GM21825 (cell line): ENCODE results near the gene EIF2S1.
"Not testable (repeated sequence)": the region's sequence is repeated elsewhere in the genome, so short reads cannot be mapped to it uniquely, and the experiment has no call there.

ENCODE experiments used
- ATAC-seq: cut with Tn5 transposase; IDR thresholded peaks from one replicate; pipeline ENCODE4 v1.9.1; 2021; ENCODE audit warnings: mild to moderate bottlenecking, moderate library complexity; ENCODE audit not compliant: unreplicated experiment

Gene EIF2S1

DNA sequence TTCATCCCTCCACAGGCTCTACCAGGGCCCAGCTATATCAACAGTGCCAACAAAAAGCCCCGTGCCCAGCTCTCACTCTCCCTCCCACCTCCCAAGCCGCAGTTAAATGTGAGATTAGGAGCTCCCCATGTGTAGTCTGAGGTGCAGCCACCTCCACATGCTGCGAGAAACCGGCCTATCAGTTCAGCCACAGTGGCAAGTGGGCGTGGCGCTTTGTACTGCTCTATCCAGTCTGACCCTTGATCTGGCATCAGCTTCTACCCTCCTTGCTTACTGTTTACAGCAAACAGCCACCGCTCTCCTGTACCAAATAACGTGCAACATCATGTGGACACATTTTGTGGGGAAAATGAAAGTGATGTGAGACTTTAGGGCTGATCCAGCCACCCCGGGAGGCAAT, 50.2 kb downstream of the EIF2S1 start:
- no peak for ATAC-seq

DNA sequence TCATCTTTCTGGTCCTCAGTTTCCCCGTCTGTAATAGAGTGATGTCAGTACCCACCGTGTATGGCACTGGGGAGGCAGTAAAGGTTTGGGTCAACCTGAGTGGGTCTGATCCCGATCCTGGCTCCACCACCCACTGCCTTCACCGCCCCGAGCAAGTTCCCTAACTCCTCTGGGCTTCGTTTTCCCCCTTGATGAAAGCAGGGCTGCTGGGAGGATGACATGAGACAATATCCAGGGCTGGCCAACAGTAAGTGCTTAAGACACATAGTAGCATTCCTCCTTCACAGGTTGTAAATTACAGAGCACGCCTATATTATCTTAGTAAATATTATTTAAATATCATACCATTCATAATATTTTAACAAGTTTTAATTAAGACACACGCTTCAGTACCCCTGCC, 51.2 kb downstream of the EIF2S1 start:
- no peak for ATAC-seq

DNA sequence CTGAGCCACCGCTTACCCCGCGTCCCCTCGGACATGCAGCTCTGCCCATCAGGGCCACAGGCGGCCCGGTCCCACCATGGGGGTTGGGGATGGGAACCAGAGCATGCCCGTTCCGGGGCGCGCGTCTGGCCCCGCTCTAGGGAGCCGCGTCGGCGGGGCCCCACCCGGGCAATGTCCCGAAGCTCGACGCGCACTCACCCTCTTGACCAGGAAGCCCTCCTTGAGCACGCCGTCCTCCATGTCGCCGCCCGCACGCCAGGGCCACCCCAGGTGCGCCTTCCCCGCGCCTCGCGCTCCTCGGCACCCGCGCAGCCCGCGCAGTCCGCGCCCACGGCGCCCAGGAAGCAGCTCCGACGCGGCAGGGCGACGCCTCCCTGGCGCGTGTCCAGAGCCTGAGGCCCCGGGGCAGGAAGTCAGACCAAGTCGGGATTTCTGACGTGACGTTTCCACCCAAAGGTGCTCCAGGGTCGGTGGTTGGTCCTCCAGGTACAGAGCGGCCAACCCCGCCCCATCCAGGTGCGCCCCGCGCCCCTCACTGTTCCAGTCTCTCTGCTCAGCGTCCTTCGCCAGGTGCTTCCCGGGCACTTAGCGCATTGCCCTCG, 51.8 kb downstream of the EIF2S1 start, which contains the start of gene PLEK2:
Gene PLEK2 (minus strand): TSS at position 346 of the 602 bp plus-strand sequence. CDS start 106 bp downstream, at position 240.
- ATAC-seq: no peak

DNA sequence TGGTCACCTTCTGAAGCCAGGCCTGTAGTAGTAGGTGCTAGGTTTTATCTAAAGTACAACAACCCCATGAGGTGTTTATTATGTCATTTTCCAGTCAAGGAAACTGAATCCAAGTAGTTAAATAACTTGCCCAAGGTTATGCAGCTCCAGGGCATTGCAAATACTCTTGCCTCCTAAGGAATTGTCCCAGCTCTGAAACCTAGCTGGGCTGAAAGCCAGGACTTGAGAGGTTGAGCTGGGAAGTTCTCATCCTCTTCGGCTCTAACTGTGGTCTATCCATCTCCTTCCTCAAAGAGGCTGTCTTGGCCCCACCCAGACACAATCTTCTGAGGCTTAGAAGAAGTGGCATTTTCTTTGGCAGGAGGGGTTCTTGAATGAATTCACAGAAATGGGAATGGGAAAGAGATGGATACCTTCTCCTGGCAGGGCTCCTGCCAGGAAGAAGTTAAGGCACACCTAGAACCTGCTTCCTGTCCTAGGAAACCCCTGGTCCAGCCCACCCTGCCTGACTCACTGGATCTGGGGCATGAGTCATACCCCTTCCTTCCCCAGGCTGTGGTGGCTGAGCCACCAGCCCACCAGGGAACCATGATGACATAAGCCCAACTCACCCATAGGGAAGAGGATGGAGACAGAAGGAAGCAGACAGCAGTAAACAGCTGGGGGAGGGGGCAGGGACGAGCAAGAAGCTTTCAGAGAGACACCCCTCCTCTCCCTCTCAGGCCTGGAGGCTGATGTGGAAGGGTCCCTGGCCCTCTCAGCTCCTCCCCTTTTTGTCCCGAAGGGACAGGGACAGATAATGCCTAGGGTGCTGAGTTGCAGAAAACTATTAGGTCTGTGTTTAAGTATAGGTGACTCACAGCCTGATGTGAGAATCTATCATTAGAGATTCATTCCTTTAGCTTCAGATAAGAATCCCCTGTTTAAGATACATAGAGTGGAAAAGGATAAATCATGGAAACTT, 54.0 kb downstream of the EIF2S1 start:
- no peak for ATAC-seq

DNA sequence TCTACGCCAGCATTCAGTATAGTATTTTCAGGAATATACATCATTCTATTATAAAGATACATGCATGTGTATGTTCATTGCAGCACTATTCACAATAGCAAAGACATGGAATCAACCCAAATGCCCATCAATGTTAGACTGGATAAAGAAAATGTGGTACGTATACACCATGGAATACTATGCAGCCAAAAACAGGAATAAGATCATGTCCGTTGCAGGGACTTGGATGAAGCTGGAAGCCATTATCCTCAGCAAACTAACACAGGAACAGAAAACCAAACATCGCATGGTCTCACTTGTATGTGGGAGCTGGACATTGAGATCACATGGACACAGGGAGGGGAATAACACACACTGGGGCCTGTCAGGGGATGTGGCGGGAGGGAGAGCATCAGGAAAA, 55.5 kb downstream of the EIF2S1 start:
- not testable (repeated sequence) for ATAC-seq

DNA sequence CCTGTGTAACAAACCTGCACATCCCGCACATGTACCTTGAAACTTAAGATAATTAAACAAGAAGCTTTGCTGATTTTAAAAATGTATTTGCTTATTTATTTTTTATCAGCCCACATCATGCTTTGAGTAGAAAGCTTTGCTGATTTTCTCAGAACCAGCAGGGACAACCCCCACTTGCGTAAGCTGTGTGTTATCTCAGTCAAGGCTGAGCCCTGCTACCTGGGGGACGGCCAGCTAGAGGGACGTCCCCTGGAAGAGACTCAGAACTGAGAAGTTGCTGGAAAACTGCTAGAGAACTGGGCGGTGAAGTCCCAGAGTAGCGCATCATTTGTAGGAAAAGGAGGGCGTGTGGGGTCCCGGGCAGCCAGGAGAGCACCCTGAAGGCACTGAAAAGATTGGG, 56.0 kb downstream of the EIF2S1 start:
- no peak for ATAC-seq

DNA sequence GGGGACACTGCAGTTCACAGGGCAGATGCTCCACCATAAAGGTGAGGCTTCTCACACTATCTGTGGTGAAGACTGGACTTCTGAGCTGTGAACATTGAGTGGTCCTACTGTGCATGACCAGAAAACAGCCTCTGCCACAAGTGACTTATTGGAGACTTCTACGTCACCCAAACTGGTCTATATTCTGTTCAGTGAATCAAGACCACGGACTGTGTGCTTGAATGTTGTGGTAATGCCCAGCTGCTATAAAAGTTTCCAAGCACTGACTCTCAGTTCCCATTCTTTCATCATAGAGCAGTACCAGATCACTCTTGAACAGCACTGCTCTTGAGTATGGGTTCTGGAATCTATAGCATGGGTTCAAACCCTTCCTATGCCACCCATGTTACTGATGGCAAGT, 56.7 kb downstream of the EIF2S1 start:
- ATAC-seq: no peak

DNA sequence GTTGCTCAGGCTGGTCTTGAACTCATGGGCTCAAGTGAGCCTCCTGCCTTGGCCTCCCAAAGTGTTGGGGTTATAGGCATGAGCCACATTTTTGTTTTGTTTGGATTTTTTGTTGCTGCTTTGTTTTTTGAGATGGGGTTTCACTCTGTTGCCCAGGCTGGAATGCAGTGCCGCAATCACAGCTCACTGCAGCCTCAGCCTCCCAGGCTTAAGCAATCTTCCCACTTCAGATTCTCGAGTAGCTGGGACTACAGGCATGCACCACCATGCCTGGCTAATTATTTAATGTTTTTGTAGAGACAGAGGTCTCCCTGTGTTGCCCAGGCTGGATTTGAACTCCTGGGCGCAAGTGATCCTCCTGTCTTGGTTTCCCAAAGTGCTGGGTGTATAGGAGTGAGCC, 57.5 kb downstream of the EIF2S1 start:
- ATAC-seq: no peak

DNA sequence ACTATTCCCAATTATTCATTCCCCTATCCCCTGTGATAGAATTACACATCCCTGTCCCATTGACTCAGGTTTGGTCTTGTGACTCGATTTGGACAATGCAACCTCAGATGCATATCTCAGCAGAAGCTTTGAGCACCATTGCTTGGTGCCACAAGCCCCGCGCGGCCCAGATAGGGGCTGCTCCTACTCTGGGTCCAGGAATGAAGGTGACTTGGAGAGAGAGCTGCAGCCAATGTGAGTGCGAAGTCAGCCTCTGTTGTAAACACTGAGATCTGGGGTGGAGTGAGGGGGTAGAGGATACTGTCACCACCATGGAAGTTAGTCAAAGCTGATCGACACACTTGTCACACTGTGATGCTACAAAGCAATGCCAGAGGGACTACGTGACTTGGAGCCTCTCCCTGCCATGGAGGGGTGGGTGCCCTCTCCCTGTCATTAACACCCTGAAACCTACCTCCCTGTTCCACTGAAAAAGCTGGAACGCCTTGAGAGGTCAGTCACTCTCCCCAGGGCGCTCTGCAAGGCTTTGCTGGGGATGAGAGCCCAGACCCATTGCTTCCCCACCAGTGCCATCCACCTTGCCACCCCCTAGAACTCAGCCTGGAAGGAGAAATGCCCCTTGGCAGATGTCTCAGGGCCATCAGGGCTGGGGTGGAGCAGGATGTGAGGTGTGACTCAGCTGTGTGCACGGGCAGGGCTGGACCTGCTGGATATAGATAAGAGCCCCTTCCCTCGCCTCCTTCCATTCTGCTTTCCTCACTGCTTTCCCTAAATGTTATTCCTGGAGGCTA, 58.5 kb downstream of the EIF2S1 start:
- no peak for ATAC-seq

DNA sequence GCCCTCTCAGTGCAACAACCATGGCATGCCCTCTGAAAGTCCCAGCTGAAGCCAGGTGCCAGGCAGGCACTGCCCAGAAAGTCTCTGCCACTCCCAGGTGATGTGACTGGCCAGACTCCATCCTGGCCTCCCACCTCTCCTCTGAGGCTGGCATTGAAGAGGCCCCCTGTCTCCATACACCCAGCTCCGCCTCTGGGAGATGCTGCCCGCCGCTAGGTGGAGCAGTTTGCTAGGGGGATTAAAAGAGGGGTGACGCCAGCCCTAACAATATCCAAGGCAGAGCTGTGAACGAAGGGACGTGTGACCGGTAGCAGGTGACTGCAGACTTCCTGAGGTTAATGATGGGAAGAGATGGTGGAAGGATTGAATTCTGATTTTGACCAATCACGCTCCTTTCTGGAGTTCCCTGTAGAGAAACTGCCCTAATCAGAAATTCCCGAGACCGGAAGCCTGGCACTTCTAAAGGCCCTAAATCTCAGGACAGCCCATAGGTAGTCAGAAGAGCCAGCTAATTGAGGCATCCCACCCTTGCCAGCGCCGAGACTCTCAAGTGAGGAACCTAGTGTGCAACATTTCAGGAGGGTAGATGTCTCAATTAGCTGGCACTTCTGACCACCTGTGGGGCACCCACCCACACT, 60.1 kb downstream of the EIF2S1 start:
- ATAC-seq: no peak

DNA sequence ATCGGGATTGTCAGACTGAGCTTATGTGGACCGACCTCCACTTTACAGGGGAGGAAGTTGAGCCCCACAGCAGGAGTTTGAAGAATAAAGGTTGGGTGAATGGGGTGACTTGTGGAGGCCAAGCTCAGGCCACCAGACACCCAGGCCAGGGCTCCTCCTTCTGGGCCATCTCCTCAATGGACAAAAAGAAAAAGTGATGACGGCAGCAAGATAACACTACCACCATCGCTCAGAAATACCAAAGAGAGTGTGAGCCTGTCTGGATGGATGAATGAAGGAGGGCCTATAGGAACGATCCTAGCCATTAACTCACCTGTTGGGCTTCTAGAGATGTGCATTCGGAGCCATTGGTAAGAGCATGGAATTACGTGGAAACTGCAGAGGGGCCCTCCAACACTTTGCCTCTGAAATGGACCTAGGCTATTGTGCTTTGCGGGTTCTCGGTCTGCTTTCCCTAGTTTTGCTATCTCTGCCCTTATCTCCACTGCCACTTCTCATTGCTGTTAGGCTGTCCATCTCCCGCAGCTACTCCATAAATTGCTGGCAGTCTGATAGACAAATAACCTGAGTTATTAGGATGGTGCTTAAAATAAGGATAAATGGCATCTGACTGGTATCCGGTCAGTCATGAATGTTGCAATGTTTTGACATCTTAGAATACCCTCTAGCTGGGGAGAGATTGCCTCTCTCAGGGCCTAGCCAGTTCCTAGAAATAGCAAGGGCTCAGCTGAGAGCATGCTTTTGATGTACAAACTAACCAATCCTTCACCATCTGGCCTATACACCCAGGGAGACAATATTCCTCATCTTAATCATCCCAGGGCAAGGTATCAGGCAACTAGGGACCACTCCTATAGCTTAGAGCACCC, 61.5 kb downstream of the EIF2S1 start:
- ATAC-seq: no peak

DNA sequence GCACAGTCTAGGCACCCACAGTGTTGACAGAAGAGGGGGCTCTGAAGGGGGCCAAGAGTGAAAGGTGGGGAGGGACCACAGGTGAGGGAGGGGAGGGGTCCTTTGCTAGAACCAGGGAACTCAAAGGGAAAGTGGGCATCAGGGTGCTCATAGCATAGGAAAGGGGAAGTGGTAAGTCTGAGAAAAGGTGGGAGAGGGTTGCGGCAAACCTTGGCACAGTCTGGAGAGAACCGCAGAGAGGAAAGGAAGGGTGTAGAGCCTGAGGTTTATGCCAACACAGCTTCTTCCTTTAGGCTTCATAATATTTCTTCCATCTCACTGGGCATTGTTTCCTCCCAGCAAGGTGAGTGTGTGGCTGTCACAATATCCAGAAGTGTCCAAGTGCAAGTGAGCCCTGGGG, 63.3 kb downstream of the EIF2S1 start:
- no peak for ATAC-seq

DNA sequence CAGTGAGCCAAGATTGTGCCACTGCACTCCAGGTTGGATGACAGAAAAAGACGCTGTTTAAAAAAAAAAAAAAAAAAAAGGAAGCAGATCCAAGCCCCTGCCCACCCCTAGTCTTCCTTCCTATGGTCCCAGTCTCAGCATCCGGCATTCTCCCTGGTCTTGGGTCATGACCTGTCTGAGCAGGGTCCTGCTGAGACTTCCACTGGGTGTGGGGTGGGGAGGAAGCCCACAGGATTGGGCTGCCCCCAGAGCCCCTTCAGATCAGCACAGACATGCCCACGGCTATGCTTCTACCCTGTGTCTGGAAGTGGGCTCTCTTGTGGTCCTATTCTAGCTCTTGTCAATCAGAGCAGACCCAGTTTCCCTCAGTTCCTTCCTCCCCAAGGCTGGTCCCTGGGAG, 64.4 kb downstream of the EIF2S1 start:
- no peak for ATAC-seq

DNA sequence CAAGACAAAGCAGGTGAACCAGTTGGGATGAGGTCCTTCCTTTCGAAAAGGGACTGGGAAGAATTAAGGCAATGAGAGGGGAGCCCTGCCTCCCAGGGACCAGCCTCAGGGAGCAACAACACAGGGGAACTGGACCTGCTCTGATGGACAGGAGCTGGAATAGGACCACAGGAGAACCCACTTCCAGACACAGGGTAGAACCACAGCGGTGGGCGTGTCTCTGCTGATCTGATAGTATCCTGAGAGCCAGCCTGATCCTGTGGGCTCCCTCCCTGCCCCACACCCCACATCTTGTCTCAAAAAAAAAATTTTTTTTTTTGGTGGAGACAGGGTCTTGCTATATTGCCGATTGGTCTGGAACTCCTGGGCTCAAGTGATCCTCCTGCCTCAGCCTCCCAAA, 65.5 kb downstream of the EIF2S1 start:
- no peak for ATAC-seq

DNA sequence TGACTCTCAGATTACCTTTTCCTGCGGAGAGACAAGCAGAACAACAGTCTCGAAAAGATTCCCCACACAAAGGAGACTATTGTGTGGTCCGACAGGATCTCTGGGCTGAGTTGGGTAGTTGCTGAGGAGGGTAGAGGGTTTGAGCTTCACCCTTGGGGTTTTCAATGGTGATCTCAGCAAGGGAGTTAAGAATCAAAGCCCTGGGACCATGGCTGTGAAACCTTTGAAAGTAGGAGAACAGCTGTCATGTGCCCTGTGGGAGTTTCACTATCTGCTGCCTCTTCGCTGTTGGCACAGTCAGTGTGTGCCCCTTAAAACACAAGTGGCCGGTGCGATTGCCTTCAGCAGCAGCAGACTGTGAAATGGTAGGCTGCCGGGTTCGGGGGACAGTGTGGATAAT, 66.0 kb downstream of the EIF2S1 start:
- ATAC-seq: no peak

DNA sequence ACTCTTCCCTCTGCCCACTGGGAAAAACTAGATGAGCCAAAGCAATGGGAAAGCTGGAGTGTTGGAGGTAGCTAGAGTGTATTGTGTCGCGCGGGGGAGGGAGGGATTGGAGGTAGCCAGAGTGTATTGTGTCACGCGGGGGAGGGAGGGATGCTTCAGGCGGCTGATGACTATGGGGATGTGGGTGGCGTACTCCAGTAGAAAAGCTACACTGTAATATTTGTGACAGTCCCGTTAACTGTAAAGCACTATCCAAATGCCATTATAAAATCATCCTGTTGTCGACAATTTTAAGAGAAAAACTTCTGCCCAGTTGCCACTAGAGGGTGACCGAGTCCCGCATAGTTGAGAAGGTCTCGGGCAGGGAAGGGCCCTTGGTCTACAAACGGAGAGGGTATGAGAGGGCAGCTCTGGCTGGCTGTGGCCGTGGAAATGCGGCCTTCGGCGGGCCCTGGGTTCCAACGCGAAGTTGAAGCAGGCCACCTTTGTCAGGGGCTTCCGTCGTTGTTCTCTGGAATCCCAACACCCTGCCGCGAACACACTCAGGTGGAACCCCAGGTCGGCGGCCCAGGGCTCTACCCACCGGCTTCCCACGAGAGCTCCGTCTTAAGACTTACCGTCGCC, 67.0 kb downstream of the EIF2S1 start:
- no peak for ATAC-seq

DNA sequence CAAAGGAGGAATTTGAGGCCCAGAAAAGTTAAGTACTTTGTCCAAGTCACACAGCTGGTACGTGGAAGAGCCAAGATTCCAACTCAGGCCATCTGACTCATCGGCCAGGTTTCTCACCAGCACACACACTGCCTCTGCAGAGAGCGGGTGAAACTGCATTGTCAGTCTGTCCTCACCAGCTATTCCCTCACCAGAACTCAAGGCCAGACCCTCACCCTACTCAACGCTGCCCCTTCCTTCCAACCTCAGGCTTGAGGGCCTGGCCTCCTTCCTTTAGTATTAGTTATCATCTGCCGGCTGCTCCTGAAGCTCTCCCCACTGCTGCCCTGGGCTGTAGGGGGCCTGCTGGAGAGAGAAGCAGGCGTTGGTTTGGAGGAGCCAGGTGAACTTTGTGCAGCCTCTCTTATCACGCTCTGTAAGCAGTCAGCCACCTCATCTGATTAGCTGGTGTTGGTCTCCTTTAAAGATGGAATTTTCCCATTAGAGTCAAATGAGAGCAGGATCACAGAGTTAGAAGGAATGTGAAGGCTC, 68.4 kb downstream of the EIF2S1 start:
- no peak for ATAC-seq

DNA sequence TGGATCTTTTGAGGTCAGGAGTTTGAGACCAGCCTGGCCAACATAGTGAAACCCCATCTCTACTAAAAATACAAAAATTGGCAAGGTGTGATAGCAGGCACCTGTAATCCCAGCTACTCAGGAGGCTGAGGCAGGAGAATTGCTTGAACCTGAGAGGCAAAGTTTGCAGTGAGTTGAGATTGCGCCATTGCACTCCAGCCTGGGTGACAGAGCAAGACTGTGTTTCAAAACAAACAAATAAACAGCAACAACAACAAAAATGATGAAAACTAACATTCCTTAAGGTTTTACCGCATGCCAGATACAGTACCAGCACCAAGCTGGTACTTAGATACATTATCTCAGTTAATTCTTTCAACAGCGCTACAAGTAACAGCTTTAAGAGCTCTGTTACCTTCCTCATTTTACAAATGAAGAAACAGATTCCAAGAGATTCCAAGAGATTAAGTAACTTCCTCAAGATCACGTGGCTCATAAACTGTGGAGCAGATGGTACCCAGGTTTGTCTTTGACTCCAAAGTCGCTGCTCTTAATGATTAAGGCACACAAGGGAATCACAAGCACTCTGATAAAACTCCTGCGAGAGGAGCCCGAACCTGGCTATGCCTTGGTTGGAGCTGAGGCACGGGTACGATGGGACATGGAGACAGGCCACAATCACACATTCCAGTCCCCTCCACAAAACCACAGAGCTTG, 69.5 kb downstream of the EIF2S1 start:
- no peak for ATAC-seq
